K562 (cell line): ENCODE measurements around the gene CST3. TPM values are rescaled to one million over a fixed set of nuclear protein-coding genes. Genes with fewer than 3 reads are reported as not detected.

Experiments
- BCOR ChIP-seq: fragments of 450-650 bp; IDR thresholded peaks from 2 replicates; pipeline ENCODE4 v1.6.1; 2016
- HNRNPH1 ChIP-seq: fragments of 200-400 bp; formaldehyde crosslinking; optimal IDR thresholded peaks from 2 replicates; pipeline ENCODE3; 2017; ENCODE audit warnings: low read depth, mild to moderate bottlenecking, low read length, moderate library complexity
- MIER1 ChIP-seq: fragments of 450-650 bp; IDR thresholded peaks from 2 replicates; pipeline ENCODE4 v1.6.1; 2016; ENCODE audit warnings: antibody characterized with exemption, mild to moderate bottlenecking, low read depth
- TSC22D4 ChIP-seq: fragments of 450-650 bp; IDR thresholded peaks from 2 replicates; pipeline ENCODE4 v1.6.1; 2016; ENCODE audit warnings: missing genetic modification characterization, missing biosample characterization, control low read depth
- polyA plus RNA-seq, 8 experiments: library from polyadenylated mRNA; depleted of rRNA in 4 of 8; stranded (reverse) in 5 of 8; unstranded in 3 of 8; fragments of >200 nt; fragmentation: Nextera tagmentation in 2 of 8; fragmentation: Illumina TruSeq in 1 of 8; extraction: Ambion mirVana in 2 of 8; extraction: Trizol in 1 of 8; gene quantifications; 2 replicates each; pipeline versions ENCODE4 v1.2.1 to v1.2.3, GENCODE V29; 2011 to 2014; ENCODE audit warnings: inconsistent platforms in 1 of 8, missing spikeins in 1 of 8
- total RNA-seq, 7 experiments: library from RNA; depleted of rRNA in 6 of 7; stranded (reverse); fragments of >200 nt in 6 of 7; fragmentation: Illumina TruSeq in 2 of 7; extraction: Trizol in 2 of 7; gene quantifications; 2 replicates each; pipeline versions ENCODE4 v1.2.1 to v1.2.3, GENCODE V29; 2011 to 2021; ENCODE audit warnings: low replicate concordance in 1 of 7
- TF ChIP-seq, protein P1 (sequence below): fragments of 250-450 bp; sonication (Bioruptor Pico); IDR thresholded peaks from 2 replicates; pipeline ENCODE4 v1.5.1; 2021; ENCODE audit warnings: mild to moderate bottlenecking
- TF ChIP-seq, protein P2 (sequence below), 2 experiments: IDR thresholded peaks; 2 replicates each; pipeline ENCODE4 v1.6.1; 2012; ENCODE audit warnings: improper control_type of control experiment in 2 of 2, low read depth in 2 of 2, low read length in 2 of 2, borderline replicate concordance in 1 of 2
- TF ChIP-seq, protein P3 (sequence below): fragments of 450-650 bp; IDR thresholded peaks from 2 replicates; pipeline ENCODE4 v1.7.1; 2018; ENCODE audit warnings: mild to moderate bottlenecking, low read depth; ENCODE audit not compliant: partially characterized antibody

Gene CST3
- total and polyA plus RNA-seq, 9 of the 15 experiments (the other 6 are each of a cell fraction or from before 2014, with no cell fraction given) = 8.7 to 113 (median 48.5) TPM

DNA sequence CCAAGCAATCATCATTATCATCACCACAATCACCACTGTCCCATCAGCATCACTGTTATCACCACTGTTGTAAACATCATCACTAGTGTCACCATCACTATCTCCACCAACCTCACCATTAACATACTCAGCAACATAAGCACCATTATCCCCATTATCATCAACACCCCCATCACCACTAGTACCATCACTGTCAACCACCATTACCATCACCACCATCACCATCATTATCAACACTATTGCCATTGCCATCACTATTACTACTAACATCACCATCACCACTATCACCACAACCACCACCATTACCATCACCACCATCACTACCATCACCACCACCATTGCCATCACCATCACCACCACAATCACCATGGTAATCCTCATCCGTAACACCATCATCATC, 31.6 kb upstream of the CST3 start (continued):
- TF ChIP-seq, protein P1, sequence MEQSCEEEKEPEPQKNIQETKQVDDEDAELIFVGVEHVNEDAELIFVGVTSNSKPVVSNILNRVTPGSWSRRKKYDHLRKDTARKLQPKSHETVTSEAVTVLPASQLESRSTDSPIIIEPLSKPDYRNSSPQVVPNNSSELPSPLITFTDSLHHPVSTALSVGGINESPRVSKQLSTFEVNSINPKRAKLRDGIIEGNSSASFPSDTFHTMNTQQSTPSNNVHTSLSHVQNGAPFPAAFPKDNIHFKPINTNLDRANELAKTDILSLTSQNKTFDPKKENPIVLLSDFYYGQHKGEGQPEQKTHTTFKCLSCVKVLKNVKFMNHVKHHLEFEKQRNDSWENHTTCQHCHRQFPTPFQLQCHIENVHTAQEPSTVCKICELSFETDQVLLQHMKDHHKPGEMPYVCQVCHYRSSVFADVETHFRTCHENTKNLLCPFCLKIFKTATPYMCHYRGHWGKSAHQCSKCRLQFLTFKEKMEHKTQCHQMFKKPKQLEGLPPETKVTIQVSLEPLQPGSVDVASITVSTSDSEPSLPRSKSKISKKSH (CRISPR knock-in tag) = no peak
- TF ChIP-seq BCOR = no peak
- no peak for TF ChIP-seq HNRNPH1
- TF ChIP-seq, protein P2, sequence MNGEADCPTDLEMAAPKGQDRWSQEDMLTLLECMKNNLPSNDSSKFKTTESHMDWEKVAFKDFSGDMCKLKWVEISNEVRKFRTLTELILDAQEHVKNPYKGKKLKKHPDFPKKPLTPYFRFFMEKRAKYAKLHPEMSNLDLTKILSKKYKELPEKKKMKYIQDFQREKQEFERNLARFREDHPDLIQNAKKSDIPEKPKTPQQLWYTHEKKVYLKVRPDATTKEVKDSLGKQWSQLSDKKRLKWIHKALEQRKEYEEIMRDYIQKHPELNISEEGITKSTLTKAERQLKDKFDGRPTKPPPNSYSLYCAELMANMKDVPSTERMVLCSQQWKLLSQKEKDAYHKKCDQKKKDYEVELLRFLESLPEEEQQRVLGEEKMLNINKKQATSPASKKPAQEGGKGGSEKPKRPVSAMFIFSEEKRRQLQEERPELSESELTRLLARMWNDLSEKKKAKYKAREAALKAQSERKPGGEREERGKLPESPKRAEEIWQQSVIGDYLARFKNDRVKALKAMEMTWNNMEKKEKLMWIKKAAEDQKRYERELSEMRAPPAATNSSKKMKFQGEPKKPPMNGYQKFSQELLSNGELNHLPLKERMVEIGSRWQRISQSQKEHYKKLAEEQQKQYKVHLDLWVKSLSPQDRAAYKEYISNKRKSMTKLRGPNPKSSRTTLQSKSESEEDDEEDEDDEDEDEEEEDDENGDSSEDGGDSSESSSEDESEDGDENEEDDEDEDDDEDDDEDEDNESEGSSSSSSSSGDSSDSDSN (IDR thresholded peaks at IDR 0.05; ENCODE audit: borderline replicate concordance in 1 of 2, low read depth in 2 of 2, low read length in 2 of 2) = no peak
- TF ChIP-seq MIER1 = no peak
- TF ChIP-seq, protein P3, sequence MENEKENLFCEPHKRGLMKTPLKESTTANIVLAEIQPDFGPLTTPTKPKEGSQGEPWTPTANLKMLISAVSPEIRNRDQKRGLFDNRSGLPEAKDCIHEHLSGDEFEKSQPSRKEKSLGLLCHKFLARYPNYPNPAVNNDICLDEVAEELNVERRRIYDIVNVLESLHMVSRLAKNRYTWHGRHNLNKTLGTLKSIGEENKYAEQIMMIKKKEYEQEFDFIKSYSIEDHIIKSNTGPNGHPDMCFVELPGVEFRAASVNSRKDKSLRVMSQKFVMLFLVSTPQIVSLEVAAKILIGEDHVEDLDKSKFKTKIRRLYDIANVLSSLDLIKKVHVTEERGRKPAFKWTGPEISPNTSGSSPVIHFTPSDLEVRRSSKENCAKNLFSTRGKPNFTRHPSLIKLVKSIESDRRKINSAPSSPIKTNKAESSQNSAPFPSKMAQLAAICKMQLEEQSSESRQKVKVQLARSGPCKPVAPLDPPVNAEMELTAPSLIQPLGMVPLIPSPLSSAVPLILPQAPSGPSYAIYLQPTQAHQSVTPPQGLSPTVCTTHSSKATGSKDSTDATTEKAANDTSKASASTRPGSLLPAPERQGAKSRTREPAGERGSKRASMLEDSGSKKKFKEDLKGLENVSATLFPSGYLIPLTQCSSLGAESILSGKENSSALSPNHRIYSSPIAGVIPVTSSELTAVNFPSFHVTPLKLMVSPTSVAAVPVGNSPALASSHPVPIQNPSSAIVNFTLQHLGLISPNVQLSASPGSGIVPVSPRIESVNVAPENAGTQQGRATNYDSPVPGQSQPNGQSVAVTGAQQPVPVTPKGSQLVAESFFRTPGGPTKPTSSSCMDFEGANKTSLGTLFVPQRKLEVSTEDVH = no peak
- no peak for TF ChIP-seq TSC22D4 (tag)
- TF ChIP-seq, all 486 proteins: peak for 0
